DOHH2 (cell line): ENCODE data around the gene CPNE5.

ENCODE experiments used
- H3F3A ChIP-seq: fragments of 200-600 bp; sonication (generic), shearing (Covaris generic); 2 replicates; pipeline ENCODE4 v1.6.0; 2016; ENCODE audit warnings: antibody characterized with exemption, mild to moderate bottlenecking; ENCODE audit not compliant: control insufficient read depth, insufficient read depth
- H3K27ac ChIP-seq: fragments of 200-600 bp; sonication (generic); 2 replicates; pipeline ENCODE4 v1.5.1; 2014; ENCODE audit warnings: low read depth, mild to moderate bottlenecking, low read length, moderate library complexity
- H3K27me3 ChIP-seq: fragments of 200-600 bp; sonication (generic); 2 replicates; pipeline ENCODE4 v1.6.1; 2014; ENCODE audit warnings: mild to moderate bottlenecking, low read length, mixed read lengths; ENCODE audit not compliant: control insufficient read depth
- H3K36me3 ChIP-seq: fragments of 200-600 bp; sonication (generic); 2 replicates; pipeline ENCODE4 v1.6.1; 2014; ENCODE audit warnings: mild to moderate bottlenecking, low read length, moderate library complexity, mixed read lengths; ENCODE audit not compliant: control insufficient read depth
- H3K4me1 ChIP-seq: fragments of 200-600 bp; sonication (generic); 2 replicates; pipeline ENCODE4 v1.6.1; 2014; ENCODE audit warnings: mild to moderate bottlenecking, low read length, mixed read lengths; ENCODE audit not compliant: control insufficient read depth
- H3K4me2 ChIP-seq: fragments of 200-600 bp; sonication (generic); 2 replicates; pipeline ENCODE4 v1.6.0; 2014; ENCODE audit warnings: mild to moderate bottlenecking, low read length, moderate library complexity
- H3K4me3 ChIP-seq: fragments of 200-600 bp; sonication (generic); 2 replicates; pipeline ENCODE4 v1.5.1; 2014; ENCODE audit warnings: mild to moderate bottlenecking, low read length, mixed read lengths
- H3K79me2 ChIP-seq: fragments of 200-600 bp; sonication (generic); 2 replicates; pipeline ENCODE4 v1.6.1; 2014; ENCODE audit warnings: mild to moderate bottlenecking, low read length, mixed read lengths; ENCODE audit not compliant: control insufficient read depth
- H3K9me2 ChIP-seq: fragments of 200-600 bp; sonication (generic); replicated peaks from 2 replicates; pipeline ENCODE4 v1.6.1; 2014; ENCODE audit warnings: mild to moderate bottlenecking, low read length, mixed read lengths; ENCODE audit not compliant: control insufficient read depth
- H3K9me3 ChIP-seq: fragments of 200-600 bp; sonication (generic); 2 replicates; pipeline ENCODE4 v1.6.1; 2014; ENCODE audit warnings: antibody characterized with exemption, low read length, mixed read lengths; ENCODE audit not compliant: control insufficient read depth, insufficient read depth
- H4K20me1 ChIP-seq: fragments of 200-600 bp; sonication (generic); 2 replicates; pipeline ENCODE4 v1.6.0; 2014; ENCODE audit warnings: low read depth, mild to moderate bottlenecking, antibody characterized with exemption, low read length, moderate library complexity; ENCODE audit not compliant: control insufficient read depth, insufficient read depth
- CTCF ChIP-seq: fragments of 200-600 bp; sonication (generic); IDR thresholded peaks from one replicate; pipeline ENCODE4 v1.5.1; 2014; ENCODE audit warnings: antibody characterized with exemption, mild to moderate bottlenecking, low read depth, low read length; ENCODE audit not compliant: poor library complexity, severe bottlenecking
- EZH2phosphoT487 ChIP-seq: fragments of 200-600 bp; sonication (generic); IDR thresholded peaks from 2 replicates; pipeline ENCODE4 v1.6.1; 2017; ENCODE audit warnings: borderline replicate concordance, mild to moderate bottlenecking, antibody characterized with exemption, low read length, moderate library complexity, mixed read lengths

CPNE5 gene

GRCh38 chr6:36755435-36756348 lies 83.6 kb downstream of the CPNE5 start:
- Histone ChIP-seq H3K9me3 (no peaks in the 10 kb centered on the region), H3K36me3 (no peaks in the 10 kb centered on the region), H3K4me1 (peaks cover 44% of the 10 kb centered on the region), H4K20me1 (no peaks in the 10 kb centered on the region), H3K79me2 (no peaks in the 10 kb centered on the region), H3K27ac (no peak overlapping the region), H3K27me3 (peaks cover 3% of the 10 kb centered on the region), H3K9me2 (no peaks in the 10 kb centered on the region), H3K4me2 (peak overlapping the region; percentile 28), H3F3A (no peaks in the 10 kb centered on the region), H3K4me3 (peak overlapping the region; percentile 5; the same call in 1 of the 2 replicates)
- TF ChIP-seq CTCF (no peak), EZH2phosphoT487 (no peak)

- Histone ChIP-seq H3K4me3 (no peak overlapping the region), H3K9me2 (no peaks in the 10 kb centered on the region), H3F3A (no peaks in the 10 kb centered on the region), H3K27me3 (peaks cover 3% of the 10 kb centered on the region; the same call in 1 of the 2 replicates), H3K79me2 (no peaks in the 10 kb centered on the region), H4K20me1 (no peaks in the 10 kb centered on the region), H3K9me3 (no peaks in the 10 kb centered on the region), H3K4me2 (no peak overlapping the region), H3K27ac (no peak overlapping the region), H3K4me1 (peaks cover 44% of the 10 kb centered on the region), H3K36me3 (no peaks in the 10 kb centered on the region)
- TF ChIP-seq CTCF (no peak), EZH2phosphoT487 (no peak)
Measured at GRCh38 chr6:36754582-36755434, 84.4 kb downstream of the CPNE5 start.

- H3F3A ChIP-seq: no peaks in the 10 kb centered on the region
Measured at GRCh38 chr6:36753671-36754405, 85.4 kb downstream of the CPNE5 start.

More at GRCh38 chr6:36753671-36754405, 85.4 kb downstream of the CPNE5 start:
- H3K36me3 ChIP-seq: no peaks in the 10 kb centered on the region
- H3K4me3 ChIP-seq: no peak overlapping the region
- H3K4me2 ChIP-seq: no peak overlapping the region
- H4K20me1 ChIP-seq: no peaks in the 10 kb centered on the region
- no peaks in the 10 kb centered on the region for H3K79me2 ChIP-seq
- peaks cover 3% of the 10 kb centered on the region; the same call in 1 of the 2 replicates for H3K27me3 ChIP-seq
- H3K4me1 ChIP-seq: peaks cover 42% of the 10 kb centered on the region
- no peaks in the 10 kb centered on the region for H3K9me3 ChIP-seq
- TF ChIP-seq CTCF (no peak), EZH2phosphoT487 (no peak)
- no peak overlapping the region for H3K27ac ChIP-seq
- no peaks in the 10 kb centered on the region for H3K9me2 ChIP-seq
